SHP77 treated with DMSO at 0.1 percent for 48 hours (cell line): Measurements from ENCODE around the gene C11orf24.

Experiments
- DNase-seq: peaks from one replicate; lab custom pipeline; 2025; lab: John Stamatoyannopoulos, UW

C11orf24 gene

DNA sequence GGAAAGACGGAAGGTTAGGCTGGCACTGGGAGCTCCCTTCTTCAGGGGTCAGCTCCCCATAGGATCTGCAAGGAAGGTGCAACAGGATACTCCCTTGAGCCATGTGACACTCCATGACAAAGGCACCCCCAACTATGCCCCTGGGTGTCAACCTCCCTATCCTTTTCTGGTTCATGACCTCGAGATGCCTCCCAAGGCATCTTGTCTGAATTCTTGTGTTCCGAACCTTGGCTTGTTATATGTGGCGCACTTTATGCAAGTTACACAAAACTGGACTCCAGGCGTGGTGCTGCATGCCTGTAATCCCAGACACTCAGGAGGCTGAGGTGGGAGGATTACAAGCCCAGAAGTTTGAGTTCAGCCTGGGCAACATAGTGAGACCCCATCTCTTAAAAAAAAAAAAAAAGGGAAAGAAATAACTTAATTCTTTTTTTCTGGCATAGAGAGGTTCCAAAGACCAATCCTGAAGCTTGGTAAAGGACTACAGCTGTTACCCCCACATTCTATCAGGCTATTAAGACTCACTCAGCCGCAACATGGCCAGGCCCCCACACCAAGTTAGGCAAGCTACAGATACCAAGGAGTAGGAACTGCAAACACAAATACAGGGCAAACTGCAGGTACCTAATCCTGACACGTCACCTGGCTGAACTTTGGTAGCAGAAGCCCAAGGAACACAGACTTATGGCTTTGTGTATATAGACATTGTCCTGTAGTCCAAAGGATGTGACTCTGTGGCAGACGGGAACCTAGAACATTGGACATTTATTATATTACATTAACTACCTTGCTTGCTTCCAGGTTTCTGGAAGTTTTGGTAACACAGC lies 1.4 kb downstream of the C11orf24 start:
- no peak for DNase-seq

DNA sequence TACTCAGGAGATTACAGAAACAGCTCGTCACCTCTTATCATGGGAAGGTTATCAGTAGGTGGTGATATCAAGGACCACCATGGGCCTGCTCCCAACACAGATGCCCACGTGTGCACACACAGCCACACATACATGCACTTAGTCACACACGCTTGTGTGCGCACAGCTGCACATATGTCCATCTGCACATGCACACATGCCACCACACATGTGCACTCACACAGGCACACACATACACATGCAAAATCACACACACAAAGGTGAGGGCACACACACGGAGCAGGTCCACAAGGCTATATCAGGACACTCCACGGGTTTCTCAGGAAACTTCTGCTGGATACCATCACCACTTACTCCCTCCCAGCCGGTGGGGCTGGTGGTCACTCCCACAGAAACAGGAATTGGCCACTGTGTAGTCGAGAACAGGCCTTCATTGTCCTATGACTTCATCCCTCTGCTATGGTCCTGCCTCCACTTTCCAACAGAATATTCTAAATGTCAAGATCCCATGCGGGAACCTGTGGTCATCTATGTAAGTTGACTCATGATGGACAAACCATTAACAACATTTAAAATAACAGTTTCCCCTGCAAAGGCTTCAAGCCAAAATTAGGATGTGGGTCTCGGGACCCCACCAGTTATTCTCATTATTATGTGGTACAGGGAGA lies 2.2 kb downstream of the C11orf24 start:
- DNase-seq, result no peak

DNA sequence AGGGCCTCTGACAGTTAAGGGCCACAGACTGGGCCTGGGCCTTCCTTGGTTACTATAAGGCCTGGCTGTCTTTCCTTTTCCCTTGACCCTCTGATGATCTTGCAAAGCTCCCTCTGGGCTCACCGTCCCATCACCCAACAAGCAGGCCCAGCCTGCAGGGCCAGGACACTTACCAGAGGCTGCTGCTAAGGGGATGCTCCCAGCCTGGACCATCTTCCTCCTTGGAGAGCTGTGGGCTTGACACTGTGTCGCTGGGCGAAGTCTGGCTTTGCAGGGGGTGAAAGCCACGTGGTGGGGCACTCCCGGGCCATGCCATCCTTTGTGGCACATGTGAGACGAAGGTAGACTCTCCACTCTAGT lies 3.9 kb downstream of the C11orf24 start:
- DNase-seq, result no peak

DNA sequence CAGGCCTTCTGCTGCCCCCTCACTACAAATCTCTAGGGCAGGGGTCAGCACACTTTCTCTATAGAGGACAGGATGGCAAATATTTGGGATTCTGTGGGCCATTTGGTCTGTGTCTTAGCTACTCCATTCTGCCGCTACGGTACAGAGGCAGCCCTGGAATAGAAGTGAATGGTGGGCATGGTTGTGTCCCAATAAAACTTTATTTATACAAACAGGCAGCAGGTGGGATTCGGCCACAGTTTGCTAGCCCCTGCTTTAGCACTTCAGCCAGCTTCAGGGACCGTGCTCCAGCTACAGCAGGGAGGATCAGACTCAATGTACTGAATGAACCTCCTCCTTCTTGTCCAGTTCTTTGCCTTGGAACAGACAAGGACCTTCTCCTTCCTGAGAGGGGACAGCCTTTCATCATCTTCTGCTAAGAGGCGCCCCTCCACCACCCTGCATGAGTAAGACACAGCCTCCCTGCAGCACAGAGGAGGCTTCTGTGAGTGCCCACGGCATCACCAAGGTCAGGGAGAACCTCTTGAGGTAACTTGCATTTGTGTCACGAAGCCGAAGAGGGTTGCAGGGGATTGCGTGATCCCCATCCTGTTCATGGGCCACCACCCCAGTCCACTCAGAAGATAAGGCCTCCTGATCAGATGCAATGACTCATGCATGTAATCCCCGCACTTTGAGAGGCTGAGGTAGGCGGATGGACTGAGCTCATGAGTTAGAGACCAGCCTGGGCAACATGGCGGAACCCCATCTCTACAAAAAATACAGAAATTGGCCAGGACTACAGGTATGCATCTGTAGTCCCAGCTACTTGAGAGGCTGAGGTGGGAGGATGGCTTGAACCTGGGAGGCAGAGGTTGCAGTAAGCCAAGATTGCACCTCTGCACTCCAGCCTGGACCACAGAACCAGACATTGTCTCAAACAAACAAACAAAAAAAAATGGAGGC lies 4.6 kb downstream of the C11orf24 start:
- no peak for DNase-seq

DNA sequence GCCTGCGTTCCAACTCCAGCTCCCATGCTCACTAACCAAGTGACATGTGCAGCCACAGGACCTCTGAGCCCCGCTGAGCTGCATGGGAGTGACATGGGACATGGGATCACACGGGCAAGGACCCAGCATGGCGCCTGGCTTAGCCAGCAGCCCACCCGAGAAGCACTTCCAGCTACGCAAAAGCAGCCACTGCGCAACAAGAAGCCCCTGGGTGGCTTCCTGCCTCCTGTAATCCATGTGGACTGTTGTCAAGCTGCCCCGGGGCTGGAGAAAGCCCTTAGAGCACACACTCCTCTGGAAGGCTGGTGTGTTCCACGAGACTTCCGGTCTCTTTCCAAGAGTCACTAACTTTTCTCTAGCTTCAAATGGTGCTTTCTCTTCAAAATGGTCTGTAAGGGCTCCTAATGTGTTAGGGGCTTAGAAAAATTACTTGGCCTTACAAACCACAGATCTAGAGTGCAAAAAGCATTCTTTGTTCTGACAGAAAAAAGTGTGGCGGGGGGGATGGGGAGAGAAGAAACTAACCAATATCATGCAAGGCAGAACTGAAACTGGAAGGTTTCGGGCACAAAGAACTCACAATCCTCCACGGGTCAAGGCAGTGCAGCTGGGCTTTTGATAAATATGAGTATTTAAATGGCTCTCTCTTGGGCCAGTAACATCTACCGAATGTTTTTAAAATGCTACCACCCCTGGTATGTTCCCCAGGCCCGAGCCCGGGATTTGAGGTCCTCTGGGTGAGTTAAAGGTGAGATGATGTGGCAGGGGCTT lies 5.5 kb downstream of the C11orf24 start:
- DNase-seq, result no peak

DNA sequence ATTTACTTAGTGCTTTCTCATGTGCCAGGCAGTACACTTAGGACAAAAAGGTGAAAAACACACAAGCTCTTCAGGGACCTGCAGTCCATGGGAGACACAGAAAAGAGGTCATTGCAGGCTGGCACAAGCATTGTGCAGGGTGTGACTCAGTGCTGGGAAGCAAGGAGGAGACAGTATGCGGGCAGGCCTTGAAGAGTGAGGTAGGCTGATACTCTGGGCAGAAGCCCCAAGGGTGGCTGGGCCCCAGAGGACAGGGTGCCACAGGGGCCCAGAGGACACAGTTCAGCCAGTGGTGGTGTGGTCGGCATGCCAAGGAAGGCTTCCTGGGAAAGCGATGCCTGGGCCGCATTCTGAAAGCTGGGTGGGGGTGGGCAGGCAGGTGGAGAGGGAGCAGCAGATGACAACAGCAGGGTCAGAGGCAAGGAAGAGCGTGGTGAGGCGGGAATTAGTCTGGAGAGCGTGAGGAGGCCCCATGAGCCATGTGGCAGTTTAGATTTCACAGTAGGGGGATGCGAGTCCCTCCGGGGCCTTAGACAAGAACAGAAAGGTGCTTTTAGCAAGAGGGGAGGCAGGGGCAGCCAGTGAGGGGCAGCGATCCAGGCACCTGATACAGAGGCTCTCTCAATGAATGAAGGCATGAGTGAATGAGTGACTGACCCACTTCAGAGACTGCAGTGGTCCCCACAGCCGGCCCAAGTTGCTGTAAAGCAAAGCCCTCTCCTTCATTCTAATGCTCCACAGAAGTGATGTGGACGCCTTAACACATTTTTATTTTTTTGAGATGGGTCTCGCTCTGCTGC lies 6.8 kb downstream of the C11orf24 start:
- DNase-seq, result no peak

DNA sequence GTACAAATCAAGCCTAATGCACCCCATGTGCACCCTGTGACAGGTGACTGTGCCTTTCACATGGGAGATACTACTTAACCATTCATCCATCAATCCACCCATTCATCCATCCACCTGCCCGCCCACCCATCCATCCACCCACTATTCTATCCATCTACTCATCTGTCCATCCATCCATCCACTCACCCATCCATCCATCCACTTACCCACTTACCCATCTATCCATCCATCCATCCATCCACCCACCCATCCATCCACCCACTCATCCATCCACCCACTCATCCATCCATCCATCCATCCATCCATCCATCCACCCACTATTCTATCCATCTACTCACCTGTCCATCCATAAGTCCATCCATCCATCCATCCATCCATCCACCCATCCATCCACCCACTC lies 7.5 kb downstream of the C11orf24 start:
- no peak for DNase-seq

DNA sequence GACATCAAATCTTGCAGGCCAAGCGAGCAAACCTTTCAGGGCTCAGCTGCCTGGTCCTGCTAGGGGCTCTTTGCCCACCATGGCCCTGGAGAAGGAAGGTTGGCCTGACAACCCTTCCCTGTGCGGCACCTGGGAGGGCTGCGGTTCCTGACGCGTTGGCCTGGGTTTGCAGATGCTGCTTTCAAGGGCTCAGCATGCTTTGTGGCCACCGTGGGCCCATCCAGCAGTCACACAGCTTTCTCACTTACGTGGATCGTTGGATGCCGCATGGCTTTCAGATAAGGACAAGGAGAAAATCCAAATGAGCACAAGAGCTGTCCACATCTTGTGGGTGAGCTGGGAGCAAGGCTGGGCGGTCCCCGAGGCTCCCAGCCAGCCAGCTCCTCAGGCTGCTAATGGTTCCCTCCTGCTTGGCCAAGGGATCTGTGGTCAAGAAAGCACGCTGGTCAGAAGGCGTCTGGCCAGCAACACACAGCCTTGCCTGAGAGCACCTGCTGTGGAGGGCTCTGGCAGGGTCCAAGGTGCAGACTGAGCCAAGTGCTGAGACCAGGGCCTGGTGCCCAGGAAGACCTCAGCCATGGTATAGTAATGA lies 8.2 kb downstream of the C11orf24 start:
- no peak for DNase-seq

DNA sequence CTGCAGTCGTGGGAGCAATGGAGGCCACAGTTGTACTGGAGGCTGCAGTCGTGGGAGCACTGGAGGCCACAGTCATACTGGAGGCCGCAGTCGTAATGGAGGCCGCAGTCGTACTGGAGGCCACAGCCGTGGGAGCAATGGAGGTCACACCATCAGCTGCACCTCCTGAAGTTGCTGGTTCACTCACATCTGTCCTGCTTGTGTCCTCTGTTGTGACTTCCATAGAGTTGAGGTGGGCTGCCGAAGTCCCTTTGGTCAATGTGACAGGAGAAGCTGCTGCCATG lies 9.3 kb downstream of the C11orf24 start:
- DNase-seq, result no peak

DNA sequence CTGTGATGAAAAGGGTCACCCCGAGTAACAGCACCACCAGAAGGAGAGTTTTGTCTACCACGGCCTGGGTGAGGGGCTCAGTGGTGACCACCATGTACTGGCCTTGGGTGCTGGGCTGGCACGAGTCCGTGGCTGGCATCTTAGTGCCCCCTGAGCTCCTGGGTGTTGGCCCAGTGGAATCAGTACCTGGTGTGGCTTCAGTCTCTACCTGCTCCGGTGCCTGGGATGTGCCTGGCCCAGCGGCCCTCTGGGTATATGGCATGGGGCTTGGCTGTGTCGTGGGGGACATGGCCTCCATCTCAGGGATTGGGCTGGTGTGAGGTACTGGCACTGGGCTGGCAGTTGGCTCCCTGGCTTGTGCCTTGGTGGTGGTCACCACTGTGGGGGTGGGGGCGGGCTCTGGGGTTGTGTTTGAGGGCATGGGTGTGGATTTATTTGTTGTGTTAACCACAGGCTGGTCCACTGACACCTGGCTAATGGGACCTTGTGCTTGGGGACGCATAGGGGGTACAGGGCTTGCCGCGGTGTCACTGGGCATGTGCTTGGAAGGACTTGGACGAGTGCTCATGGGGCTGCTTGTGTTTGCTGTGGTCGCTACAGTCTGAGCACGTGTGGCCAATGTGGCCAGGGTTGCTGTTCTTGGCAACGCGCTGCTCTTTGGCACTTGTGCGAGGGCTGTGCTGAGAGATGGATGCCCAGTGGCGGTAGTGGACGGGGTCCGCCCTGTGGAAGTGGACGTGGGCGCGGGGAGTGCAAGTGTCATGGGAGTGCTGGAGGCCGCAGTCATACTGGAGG lies 9.8 kb downstream of the C11orf24 start:
- no peak for DNase-seq

DNA sequence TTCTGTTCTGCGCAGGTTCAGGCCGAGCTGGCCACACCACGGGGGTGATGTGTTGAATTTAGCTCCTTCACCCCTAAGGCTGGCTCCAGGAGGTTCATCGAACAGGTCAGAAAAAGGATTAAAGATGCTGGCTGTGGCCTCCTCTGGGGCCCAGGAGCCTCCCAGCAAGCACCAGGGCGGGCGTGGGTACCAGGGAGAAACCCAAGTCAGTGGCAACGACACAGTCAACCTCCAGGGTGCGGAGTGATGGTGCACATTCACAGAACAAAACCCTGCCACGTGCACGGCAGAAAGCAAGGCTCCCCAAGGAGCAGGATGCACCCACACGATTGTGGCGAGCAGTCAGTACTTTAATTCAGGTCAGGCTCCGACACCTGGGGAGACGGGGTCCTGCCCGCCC lies 10.8 kb downstream of the C11orf24 start:
- no peak for DNase-seq

DNA sequence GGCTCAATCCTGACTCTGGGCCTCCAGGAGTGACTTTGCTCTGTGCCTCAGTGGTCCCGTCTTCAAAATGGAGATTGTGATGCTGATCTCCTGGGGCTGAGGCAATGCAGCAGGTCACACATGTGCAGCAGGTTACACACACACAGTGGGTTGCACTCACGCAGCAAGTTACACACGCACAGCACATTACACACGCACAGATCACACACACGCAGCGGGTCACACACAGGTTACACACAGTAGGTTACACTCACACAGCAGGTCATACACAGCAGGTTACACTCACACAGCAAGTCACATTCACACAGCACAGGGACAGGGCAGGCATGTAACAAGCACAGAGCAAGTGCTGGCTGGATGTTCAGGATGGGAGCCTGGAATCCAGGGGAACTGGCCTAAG lies 11.3 kb downstream of the C11orf24 start:
- no peak for DNase-seq

DNA sequence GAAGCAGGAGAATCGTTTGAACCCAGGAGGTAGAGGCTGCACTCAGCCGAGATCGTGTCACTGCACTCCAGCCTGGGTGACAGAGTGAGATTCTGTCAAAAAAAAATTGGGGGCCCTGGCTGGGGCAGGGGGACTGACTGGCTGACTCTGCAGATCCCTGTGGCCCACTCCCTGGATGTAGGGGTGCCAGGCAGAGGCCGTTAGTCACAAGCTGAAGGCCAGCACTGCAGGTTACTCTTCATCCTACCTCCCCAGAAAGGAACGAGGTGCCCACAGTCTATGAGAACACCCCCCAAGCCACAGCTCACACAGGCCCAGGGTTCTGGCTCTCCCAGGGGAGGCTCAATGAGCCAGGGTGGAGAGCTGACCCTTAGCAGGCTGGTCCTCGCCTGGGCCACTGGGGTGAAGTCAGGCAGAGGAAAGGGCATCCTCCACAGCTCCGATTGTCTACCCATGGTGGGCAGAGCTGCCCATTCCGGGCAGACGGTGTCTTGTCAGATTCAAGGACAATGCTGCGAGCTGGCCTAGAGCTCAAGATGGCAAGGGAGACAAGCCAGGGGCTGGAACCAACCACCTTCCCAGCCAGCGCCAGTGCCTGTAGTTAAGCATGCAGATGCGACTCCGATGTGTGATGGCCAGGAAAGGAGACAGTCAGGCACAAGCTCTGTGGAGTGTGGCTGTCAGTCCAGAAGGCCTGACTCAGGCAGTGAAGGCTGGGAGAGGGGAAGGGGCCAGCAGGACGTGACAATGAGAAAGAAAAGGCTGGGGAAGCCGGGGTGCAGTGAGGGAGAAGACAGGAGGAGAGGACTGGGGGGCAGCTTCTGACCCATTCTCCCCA lies 12.4 kb downstream of the C11orf24 start:
- DNase-seq, result no peak

DNA sequence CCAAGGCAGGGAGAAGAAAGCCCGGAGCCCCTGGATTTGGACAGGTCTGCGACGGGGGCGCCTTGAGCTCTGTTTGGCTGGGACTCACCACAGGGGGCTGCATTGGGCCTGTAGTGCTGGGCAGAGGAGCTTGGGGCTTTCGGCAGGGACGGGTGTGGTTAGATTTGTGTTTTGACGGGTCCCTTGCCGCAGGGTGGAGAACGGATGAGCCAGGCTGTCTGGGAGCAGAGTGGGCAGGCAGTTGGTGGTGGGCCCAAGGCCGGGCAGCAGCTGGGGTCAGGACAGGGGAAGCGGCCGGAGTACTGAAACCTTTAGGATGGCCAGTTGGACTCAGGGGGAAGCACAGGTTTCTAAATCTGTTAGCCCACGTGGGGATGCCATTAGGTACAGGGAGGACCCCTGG lies 13.4 kb downstream of the C11orf24 start:
- DNase-seq, result no peak

DNA sequence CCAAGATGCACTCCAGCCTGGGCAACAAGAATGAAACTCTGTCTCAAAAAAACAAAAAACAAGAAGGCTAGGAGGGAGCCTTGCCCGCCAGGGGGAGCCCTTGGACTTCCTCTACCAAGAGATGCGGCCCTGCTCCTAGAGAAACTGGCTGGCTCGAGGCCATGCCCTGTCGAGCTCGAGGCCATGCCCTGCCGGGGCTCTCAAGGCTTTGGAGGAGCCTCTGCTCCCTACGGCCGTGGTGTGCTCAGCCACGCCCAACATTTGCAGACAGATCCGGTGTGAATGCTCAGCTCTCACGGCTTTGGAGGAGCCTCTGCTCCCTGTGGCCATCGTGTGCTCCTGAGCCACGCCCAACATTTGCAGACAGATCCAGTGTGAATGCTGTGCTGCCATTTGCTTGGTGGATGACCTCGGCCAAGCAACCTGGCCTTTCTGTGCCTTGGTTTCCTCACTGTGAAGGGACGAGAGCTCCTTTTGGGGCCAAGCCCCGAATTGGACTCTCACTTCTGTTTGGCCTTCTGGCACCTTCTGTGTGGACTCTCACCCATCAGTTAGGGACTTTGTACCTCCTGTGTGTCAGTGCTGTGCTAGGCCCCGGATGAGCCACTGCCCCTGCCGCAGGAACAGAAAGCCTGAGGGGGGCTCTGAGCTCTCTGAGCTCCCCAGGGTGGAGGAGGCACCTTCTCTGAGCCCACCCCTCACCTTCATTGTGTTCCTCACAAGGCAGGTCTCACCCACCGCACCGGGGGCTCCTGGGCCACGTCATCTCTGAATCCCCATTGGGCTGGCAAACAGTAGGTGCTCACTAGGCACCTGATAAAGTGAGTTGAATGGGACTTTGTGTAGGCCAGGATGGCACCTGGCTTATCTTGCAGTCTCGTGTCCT lies 14.1 kb downstream of the C11orf24 start:
- DNase-seq, result peak; percentile 86

DNA sequence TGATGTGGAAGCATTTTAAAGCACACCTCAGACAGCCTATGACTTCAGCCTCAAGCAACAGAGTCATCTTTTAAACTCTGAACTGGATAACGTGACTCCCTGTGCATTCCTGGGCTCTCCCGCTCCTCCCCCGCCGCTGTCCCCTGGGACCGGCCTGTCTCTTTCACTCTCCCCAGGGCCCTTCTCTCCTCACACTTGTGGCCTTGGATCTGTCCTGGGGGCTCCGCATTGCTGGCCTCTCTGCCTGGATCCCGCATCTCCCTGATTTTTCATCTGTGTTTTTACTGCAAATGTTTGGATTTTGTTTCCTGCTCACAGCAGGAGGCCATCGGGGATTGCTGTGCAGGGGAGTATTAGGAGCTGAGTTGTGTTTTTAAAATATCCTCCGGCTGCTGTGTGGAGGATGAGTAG lies 15.4 kb downstream of the C11orf24 start:
- no peak for DNase-seq

DNA sequence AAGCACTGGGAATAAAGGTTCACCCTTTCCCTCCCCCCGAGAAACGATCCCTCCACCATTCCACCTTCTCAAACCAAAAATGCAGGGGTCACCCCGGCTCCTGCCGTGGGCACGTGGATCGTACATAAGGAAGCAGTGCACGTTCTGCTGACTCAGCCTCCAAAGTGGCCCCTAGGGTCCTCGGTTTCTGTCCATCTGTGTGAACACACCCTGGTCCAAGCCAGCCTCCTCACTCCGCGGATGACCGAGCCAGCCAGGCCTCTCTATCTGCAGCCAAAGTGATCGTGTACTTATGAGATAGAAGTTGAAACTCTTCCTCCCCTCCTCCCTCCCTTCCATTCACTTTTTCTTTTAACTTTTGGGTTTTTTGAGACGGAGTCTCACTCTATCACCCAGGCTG lies 16.2 kb downstream of the C11orf24 start:
- DNase-seq, result no peak

DNA sequence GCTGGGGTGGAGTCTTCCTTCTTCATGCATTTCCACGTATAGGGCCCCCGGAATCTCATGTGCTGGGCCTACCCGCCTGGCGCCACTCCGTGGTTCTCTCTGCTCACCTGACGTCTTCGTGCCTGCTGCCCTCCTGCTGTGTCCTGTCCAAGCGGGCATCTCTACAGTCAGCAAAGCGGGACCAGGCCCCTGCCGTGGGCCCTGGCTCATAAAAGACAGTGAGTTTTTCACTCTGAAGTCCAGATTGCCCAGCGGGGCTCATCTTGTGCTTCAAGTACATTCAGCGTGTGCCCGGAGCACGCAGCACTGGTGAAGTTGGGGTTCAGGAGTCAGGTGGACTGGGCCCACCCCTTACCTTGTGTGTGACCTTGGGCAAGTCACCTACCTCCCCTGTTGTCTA lies 17.4 kb downstream of the C11orf24 start:
- no peak for DNase-seq
